BE2C (cell line): ENCODE results near the gene TAF4.

Experiments used
- DNase-seq: peaks from one replicate; pipeline ENCODE4 v3.0.0-alpha.2; 2020
- H3K27me3 ChIP-seq: fragments of 250-450 bp; sonication (Bioruptor Pico); 2 replicates; pipeline ENCODE4 v1.5.1; 2020; ENCODE audit warnings: mild to moderate bottlenecking
- H3K36me3 ChIP-seq: fragments of 250-450 bp; sonication (Bioruptor Pico); 2 replicates; pipeline ENCODE4 v1.5.1; 2020; ENCODE audit warnings: mild to moderate bottlenecking
- H3K4me1 ChIP-seq: fragments of 250-450 bp; sonication (Bioruptor Pico); 2 replicates; pipeline ENCODE4 v1.5.1; 2020
- H3K4me3 ChIP-seq: 2 replicates; pipeline ENCODE4 v1.5.1; 2011; ENCODE audit warnings: low read depth, low read length
- H3K9me3 ChIP-seq: fragments of 250-450 bp; sonication (Bioruptor Pico); 2 replicates; pipeline ENCODE4 v1.5.1; 2020
- TF ChIP-seq, protein P1 (sequence below): IDR thresholded peaks from 2 replicates; pipeline ENCODE4 v1.5.1; 2012; ENCODE audit warnings: mild to moderate bottlenecking, low read depth, low read length

TAF4 gene

DNA sequence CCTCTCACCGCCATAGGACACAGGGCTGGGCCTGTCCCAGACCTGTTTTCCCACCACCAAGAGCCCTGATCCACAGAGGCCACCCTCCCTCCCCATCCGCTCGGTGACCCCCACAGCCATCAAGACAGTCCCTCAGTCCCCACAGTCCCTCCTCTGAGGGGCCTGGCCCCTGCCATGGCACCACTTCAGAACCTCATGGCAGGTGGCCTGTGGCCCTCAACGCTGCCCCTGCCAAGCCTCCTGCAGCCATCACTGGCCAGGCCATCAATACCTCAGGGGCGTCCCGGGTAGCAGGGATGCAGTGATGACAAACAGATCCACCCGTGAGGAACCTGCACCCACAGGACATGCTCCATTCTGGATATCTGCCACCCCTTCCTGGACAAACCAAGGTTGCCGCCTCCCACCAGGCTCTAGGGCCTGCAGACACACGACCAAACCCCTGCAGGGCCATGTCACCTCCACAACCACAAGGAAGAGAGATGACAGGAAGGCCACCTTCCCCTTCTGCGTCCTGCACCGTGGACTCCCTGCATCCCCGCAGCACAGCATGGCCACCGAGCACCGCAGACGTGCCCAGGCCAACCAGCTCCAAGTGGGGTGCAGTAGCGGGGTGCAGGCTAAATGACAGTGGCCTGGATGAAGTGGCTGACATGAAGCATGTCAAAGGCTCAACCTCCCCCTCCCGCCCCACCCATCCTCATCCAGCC, 14.0 kb downstream of the TAF4 start:
- no peak overlapping the region for H3K4me3 ChIP-seq
- no peaks in the 10 kb centered on the region for H3K27me3 ChIP-seq
- H3K36me3 ChIP-seq: peaks cover 24% of the 10 kb centered on the region
- no peak for DNase-seq
- H3K4me1 ChIP-seq: no peaks in the 10 kb centered on the region
- H3K9me3 ChIP-seq: peaks cover 3% of the 10 kb centered on the region; the same call in 1 of the 2 replicates
- TF ChIP-seq, protein P1, sequence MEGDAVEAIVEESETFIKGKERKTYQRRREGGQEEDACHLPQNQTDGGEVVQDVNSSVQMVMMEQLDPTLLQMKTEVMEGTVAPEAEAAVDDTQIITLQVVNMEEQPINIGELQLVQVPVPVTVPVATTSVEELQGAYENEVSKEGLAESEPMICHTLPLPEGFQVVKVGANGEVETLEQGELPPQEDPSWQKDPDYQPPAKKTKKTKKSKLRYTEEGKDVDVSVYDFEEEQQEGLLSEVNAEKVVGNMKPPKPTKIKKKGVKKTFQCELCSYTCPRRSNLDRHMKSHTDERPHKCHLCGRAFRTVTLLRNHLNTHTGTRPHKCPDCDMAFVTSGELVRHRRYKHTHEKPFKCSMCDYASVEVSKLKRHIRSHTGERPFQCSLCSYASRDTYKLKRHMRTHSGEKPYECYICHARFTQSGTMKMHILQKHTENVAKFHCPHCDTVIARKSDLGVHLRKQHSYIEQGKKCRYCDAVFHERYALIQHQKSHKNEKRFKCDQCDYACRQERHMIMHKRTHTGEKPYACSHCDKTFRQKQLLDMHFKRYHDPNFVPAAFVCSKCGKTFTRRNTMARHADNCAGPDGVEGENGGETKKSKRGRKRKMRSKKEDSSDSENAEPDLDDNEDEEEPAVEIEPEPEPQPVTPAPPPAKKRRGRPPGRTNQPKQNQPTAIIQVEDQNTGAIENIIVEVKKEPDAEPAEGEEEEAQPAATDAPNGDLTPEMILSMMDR: no peak

DNA sequence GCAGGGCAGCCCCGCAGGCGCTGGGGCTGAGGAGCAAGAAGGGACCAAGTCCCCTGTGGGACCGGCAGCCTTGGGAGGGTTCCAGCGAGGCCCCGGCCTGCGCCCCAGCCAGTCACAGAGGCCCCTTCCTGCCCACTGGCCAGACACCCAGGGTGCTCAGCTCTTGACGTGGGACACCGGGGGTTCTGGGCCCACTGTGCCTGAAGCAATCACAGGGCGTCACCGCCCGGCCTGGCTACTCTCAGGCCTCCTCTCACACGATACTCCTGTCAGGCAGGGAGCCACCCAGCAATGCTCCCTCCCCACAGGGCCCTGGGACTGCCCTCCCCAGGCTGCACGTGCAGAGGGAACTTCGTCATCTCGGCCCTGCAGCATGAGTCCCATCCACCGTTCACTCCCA, 14.5 kb downstream of the TAF4 start:
- H3K9me3 ChIP-seq: peaks cover under 1% of the 10 kb centered on the region; the same call in 1 of the 2 replicates
- TF ChIP-seq, protein P1: no peak
- no peaks in the 10 kb centered on the region for H3K27me3 ChIP-seq
- H3K36me3 ChIP-seq: peaks cover 21% of the 10 kb centered on the region
- no peak overlapping the region for H3K4me3 ChIP-seq
- no peak for DNase-seq
- H3K4me1 ChIP-seq: no peaks in the 10 kb centered on the region

DNA sequence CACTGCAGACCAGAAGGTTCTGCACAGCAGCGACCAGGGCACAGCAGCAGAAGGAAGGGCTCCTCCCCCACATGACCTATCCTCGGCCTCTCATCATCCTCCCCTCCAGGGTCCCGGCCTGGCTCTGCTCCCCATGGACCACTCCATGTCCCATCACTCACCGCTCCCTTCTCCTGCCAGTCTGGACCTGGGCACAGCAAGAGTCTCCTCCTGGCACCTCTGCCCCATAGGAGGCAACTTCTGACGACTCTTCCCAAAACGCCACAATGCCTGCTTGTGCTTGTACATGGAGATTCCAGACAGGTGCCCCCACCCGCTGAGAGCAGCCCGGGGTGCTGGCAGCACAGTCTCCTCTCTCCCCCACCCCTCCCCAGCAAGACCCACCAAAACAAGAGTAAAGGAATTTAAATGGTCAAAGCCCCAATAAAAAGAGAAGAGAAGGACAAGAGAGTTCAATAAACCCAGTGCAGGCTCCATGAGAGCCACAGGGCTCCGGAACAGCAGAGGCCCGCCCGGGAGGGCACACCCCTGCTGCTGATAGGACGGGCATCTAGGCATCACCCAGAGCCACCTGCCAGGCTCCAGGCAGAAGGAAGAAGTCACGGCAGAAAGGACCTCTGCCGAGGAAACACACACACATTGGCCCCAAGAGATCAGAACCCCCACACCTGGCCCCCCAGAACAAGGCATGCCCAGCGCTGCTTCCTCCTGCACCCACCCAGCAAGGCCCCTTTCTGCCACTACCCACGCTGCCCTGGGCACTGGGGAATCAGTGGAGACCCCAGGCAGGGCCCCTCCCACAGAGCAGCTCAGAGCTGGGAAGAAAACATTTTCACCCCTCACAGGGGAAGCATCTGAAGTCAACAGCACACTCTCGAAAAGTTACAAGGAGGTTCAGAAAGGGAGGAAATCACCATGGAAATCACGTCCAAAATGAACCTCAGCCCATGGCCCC, 15.2 kb downstream of the TAF4 start:
- Histone ChIP-seq H3K36me3 (peaks cover 20% of the 10 kb centered on the region), H3K9me3 (no peaks in the 10 kb centered on the region), H3K27me3 (no peaks in the 10 kb centered on the region), H3K4me1 (no peaks in the 10 kb centered on the region), H3K4me3 (no peak overlapping the region)
- DNase-seq: no peak
- TF ChIP-seq, protein P1: no peak

DNA sequence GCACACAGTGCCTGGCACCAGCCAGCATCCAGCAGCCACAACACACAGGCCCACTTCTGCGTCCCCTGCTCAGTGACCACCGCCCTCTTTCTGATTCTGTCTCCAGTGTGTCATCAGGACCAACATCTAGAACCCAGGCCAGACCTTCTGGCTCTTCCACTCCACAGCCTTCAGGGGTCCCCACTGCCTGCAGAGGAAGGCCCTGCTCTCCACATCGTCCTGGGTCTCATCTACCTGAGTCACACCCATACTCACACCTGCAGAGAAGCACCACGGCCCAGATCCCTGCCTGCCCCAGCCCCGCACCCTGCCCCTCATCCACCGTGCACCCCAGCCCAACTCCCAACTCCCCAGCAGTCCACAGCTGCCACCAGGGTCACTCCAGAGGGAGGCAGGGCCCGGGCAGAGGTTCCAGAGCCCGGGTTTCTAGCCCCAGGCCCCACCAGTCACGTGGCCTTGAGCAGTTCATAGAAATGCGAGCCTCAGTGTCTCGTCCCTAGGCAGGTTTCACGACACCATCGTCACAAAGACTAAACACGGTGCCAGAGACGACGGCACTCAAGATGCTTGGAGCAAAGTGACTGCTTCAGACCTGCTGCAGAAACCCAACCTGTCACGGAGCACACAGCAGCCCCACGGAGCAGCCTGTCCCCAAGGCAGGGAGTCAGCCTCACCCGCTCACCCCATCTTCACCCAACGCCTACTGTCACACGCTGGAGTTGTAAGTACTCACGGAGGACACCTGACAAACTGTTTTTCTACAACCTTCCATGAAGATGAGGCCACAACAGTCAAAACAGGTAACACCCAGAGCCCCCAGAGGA, 16.1 kb downstream of the TAF4 start:
- TF ChIP-seq, protein P1: no peak

DNA sequence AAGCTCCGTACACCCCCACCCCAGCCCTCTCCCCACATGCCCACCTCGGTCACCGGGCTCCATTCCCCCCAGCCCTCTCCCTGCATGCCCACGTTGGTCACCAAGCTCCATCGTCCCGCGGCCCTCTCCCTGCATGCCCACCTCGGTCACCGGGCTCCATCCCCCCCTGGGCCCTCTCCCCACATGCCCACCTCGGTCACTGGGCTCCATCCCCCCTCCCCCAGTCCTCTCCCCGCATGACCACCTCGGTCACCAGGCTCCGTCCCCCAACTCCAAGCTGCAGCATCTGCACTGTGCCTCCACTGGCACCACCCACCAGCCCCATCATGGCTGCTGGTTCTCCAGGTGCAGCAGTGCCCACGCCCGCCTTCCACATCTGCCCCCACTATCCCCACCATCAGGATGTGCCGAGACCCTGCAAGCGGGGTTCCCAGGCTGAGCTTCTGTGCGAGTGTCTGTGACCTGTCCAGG, 16.8 kb downstream of the TAF4 start:
- TF ChIP-seq, protein P1: no peak
- H3K36me3 ChIP-seq: peaks cover 13% of the 10 kb centered on the region
- no peaks in the 10 kb centered on the region for H3K4me1 ChIP-seq
- DNase-seq: no peak
- no peak overlapping the region for H3K4me3 ChIP-seq
- H3K27me3 ChIP-seq: no peaks in the 10 kb centered on the region
- H3K9me3 ChIP-seq: no peaks in the 10 kb centered on the region

More for the DNA sequence above, 16.1 kb downstream of the TAF4 start:
- no peaks in the 10 kb centered on the region for H3K27me3 ChIP-seq
- no peaks in the 10 kb centered on the region for H3K9me3 ChIP-seq
- peaks cover 20% of the 10 kb centered on the region for H3K36me3 ChIP-seq
- DNase-seq: no peak
- H3K4me3 ChIP-seq: no peak overlapping the region
- H3K4me1 ChIP-seq: no peaks in the 10 kb centered on the region
